ENCODE results near the gene GRM2. TPM values are rescaled to one million over a fixed set of nuclear protein-coding genes. Genes with fewer than 3 reads are reported as not detected.

The GRM2 gene
- total RNA-seq, 2 donors from 2014 or later = 0.14 to 0.24 TPM

DNA sequence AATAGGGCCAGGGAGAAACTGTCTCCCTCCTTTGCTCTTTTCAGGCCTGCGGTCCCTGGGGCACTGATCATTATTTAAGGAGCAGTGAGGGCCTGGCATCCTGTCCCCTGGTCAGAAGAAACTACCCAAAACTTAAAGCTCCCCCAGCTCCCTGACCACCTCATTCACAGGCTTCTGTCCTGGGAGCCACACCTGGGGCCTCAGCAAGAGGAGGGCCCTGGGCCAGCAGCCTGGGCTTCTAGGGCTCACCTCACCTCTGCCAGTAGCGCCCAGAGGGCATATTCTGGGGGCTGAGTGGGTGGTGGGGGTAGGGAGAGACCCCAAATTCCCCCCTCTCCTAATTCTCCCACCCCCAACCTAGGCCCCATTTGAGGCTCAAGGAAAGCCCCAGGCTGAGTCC is 4.7 kb upstream of the GRM2 start:
- peak; percentile 58 for DNase-seq (ENCODE audit: low spot score)
- intact Hi-C loops (cut with DNase I) = no loop called here

DNA sequence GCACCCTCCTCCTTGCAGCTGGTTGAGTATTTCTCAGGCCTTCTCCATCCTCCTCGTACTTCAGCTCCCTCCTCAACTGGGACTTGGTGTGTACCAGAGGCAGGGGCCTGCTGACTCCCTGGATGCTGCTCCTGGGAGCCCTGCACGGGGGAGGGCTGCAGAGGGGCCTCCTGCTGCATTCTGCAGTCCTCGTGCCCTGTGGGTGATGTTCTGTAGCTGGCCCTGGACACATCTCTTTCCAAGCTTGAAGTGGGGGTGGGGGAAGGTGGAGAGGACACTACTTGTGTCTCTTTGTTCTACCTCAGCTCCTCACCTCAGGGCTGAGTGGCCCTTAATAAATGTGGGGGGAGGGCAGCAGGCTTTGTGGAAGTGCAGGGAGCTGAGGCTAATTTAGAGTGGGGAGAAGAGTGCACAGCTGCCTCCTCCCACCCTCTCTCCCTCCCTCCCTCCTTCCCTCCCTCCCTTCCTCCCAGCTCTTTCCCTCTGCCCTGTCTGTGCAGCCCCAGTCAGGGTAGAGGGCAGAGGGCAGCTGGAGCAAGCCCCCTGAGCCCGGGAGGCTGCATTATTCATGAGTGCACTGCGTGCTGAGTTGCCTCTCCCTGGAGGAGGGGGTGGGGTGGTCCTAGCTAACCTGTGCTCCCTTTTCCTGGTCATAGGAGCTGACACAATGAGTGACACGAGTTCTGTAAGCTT is 3.7 kb upstream of the GRM2 start:
- intact Hi-C loops (cut with DNase I) = no loop called here
- DNase-seq (ENCODE audit: low spot score) = peak; percentile 57

DNA sequence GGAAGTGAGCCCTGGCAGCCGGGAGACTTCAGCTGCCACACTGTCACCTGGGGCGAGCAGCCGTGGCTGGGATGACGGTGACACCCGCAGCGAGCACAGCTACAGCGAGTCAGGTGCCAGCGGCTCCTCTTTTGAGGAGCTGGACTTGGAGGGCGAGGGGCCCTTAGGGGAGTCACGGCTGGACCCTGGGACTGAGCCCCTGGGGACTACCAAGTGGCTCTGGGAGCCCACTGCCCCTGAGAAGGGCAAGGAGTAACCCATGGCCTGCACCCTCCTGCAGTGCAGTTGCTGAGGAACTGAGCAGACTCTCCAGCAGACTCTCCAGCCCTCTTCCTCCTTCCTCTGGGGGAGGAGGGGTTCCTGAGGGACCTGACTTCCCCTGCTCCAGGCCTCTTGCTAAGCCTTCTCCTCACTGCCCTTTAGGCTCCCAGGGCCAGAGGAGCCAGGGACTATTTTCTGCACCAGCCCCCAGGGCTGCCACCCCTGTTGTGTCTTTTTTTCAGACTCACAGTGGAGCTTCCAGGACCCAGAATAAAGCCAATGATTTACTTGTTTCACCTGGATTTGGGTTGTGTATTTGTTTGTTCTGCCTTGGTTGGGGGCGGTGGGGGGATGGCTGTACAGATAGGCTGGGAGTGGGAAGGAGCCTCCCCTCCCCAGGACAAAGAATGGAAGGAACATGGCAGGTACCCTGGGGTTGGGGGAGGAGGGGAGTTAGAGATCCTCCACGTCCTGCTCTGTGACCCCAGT is 2.9 kb upstream of the GRM2 start:
- intact Hi-C loops (cut with DNase I) = no loop called here
- DNase-seq (ENCODE audit: low spot score) = peak; percentile 80

DNA sequence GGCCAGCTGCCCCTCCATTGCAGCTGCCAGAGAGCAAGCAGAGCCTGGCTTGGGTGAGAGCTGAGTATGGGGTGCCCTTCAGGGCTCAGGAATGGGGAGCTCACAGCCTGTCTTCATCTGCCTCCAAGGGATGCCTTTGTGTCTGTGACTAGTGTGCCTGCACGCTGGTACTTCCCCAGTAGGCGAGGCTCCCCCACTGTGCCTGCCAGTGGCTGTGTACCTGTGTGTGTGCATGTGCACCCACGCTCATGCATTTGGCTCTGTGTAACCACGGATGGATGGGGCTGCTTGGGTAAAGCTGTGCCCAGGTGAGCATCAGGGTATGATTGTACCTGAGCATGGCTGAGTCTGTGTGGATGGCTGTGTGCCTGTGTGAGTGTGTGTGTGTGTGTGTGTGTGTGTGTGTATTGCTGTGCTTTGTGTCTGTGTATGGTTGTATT is 2.3 kb upstream of the GRM2 start:
- peak; percentile 48 for DNase-seq (ENCODE audit: low spot score)
- intact Hi-C loops (cut with DNase I) = no loop called here

DNA sequence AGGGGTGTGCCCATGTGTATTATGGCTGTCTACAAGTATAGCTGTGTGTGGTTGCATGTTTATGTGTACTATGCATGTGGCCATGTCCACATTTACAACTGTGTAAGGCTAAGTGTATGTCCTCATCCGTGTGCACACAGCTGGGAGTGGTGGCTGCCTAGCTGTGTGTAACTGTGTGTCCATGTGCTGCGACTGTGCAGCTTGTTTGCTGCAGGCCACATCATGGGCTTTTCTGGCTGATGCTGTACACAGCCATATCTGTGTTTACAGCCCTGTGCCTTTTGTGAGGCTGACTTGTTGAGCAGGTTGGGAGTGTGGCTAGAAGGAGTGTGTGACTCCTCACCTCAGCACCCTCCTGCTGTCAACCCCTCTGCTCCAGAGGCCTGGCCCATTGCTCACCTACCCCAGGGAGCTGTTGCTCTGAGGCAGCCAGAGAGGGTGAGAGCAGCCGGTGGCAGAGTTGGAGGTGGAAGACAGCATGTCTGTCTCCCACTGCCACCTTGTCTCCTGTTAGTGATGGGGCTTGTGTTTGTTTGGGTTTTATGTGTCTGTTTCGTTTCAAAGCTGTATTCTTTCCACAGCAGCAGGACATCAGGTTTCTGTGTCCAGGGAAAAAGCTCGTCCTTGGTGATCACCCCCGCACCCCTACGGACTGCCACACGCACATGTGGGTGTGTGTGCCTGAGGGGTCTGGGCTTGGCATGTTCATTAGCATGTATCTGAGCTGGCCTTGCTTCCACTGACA is 1.4 kb upstream of the GRM2 start:
- DNase-seq (ENCODE audit: low spot score) = peak; percentile 53
- intact Hi-C loops (cut with DNase I) = no loop called here

DNA sequence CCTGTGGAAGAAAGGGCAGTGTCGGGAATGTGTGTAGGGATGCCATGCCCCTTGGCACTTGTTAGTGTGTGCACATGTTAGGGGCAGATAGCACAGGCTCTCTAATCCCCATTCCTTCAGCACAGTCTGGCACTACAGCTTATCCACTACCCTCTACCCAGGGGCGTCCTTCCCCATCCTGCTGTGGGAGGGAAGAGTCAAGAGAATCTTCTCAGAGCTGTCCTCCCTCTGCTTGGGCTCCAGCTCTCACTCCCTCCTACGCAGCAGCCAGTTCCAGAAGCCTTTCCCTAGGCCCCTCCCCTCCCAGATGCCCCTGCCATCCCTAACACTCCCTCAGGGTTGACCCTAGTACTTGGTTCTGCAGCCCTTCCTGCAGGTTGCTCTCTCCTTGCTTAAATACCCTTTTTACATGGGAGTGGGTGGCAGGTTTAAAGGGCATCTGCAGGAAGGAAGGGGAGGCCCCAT is 815 bp upstream of the GRM2 start:
- DNase-seq (ENCODE audit: low spot score) = peak; percentile 36
- intact Hi-C loops (cut with DNase I) = no loop called here

DNA sequence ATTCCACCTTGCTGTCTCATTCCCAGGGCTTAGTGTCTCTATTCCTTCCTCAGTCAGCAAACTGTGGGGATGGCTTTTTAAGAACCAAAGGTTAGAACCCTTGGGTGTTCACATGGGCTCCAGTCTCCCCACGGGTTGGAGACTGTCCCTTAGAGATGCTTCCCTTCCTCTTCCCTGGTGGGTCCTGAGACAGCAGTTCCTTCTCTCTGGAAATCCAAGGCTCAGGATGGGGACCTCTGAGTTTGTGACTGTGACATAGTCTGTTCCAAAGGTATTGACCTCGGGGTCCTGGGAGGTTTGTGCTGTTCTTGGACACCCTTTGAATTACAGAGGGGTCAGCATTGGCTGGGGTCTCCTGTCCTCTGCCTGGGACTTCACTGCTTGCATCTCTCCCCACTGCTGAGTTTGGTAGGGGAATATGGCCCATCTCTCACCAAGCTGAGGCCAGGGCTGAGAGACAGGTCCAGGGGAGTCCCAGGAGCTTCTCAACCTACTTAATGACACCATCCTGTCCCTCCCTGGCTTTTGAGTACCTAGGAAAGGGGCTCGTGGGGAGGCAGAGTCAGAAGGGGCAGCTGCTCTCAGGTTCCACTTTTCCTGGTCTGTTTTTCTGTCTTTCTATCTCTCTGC is 1.5 kb downstream of the GRM2 start:
- DNase-seq (ENCODE audit: low spot score) = peak; percentile 24
- intact Hi-C loops (cut with DNase I) = no loop called here

DNA sequence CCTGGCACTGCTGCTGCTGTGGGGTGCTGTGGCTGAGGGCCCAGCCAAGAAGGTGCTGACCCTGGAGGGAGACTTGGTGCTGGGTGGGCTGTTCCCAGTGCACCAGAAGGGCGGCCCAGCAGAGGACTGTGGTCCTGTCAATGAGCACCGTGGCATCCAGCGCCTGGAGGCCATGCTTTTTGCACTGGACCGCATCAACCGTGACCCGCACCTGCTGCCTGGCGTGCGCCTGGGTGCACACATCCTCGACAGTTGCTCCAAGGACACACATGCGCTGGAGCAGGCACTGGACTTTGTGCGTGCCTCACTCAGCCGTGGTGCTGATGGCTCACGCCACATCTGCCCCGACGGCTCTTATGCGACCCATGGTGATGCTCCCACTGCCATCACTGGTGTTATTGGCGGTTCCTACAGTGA is 2.1 kb downstream of the GRM2 start:
- peak; percentile 78 for DNase-seq (ENCODE audit: low spot score)
- intact Hi-C loops (cut with DNase I) = no loop called here

DNA sequence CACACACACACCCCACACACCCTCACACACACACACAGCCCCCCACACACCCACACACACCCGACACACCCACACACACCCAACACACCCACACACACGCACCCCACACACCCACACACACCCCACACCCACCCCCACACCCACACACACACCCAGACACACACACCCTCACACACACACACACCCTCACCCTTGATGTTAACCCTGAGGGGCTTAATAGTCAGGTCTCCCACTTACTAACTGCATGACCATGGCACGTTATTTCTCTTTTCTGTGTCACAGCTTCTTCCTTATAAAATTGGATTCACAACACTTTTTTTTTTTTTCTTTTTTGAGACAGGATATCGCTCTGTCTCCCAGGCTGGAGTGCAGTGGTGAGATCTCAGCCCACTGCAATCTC is 2.8 kb downstream of the GRM2 start:
- intact Hi-C loops (cut with DNase I) = no loop called here
- no peak for DNase-seq (ENCODE audit: low spot score)

DNA sequence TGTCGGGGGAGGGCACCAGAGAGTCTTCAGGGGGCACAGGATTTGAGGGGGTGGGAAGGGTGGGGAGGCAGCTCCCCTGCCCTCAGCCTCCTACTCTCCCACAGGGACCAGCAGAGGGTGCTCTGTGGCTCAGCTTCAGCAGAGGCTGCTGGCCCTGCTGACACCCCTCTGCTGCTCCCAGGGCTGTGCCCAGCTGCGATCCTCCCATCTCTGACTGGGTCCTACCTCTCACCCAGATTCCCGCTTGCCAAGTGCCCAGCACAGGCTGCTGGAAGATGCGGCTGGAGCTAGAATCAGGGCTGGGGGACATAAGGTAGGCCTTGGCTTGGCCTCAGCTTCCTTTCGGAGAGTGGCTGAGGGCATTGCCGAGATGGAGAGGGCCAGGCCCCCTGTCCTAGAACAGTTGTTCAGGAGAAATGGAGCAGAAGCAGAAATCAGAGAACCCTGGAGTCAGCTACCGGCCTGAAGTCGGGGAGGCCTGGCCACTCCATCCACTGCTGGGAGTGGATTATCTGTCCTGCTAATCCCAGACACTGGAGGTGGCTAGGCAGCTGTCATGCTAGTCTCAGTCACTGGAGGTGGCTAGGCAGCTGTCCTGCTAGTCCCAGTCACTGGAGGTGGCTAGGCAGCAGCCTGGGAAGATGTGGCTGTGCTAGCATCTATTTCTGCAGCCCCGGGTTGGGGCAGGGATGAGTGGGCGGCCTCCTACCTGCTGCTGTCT is 3.9 kb downstream of the GRM2 start:
- intact Hi-C loops (cut with DNase I) = no loop called here
- peak; percentile 55 for DNase-seq (ENCODE audit: low spot score)

DNA sequence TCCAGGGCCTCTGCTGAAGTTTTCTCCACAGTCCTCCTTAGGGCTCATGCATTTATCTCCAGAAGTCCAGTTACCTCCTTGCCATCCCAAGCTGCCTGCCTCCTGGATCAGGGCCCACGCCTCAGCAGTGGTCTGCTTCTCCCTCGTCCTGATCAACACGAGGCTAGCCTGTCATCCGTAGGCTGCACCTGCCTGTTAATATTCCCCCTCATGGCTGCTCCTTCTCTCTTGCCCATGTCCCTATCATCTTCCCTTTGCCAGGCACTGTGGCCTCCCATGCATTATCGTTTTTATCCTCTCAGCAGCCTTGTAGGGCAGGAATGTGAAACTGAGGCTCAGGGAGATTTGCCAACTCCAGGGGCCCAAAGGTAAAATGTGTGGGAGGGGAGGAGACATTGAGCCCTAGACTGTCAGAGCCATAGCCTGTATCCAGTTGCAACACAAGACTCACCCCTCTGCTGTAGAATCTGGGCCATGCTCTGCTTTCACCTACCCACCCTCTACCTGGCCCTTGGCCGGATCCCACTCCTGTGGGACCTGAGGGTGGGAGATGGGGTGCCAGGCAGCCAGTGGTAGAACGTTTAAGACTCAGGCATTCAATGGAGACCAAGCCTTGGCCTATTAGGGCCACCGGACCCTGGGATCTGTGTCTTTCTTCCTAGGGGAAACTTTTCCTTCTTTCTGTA is 4.6 kb downstream of the GRM2 start:
- intact Hi-C loops (cut with DNase I) = no loop called here
- DNase-seq (ENCODE audit: low spot score) = peak; percentile 60

DNA sequence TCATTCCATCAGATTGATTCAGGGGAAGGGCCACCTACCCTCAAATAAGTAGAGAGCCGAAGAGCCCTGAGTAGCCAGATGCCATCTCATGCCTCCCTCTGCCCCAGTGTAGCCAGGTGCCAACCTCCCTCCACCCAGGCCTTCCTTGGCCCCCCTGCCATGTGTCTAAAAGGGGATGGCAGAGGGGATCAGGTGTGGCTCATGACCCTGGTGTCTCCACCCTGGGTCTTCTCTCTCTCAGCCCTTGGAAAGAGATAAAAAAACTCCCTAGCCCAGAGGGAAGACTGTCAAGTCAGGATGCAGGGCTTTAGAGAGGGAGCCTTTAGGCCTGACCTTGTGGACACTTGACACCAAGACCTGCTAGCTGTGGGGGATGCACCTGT is 5.2 kb downstream of the GRM2 start:
- intact Hi-C loops (cut with DNase I) = no loop called here
- DNase-seq (ENCODE audit: low spot score) = no peak

DNA sequence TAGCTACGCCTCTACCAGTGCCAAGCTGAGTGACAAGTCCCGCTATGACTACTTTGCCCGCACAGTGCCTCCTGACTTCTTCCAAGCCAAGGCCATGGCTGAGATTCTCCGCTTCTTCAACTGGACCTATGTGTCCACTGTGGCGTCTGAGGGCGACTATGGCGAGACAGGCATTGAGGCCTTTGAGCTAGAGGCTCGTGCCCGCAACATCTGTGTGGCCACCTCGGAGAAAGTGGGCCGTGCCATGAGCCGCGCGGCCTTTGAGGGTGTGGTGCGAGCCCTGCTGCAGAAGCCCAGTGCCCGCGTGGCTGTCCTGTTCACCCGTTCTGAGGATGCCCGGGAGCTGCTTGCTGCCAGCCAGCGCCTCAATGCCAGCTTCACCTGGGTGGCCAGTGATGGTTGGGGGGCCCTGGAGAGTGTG is 5.7 kb downstream of the GRM2 start:
- intact Hi-C loops (cut with DNase I) = no loop called here
- peak; percentile 73 for DNase-seq (ENCODE audit: low spot score)

DNA sequence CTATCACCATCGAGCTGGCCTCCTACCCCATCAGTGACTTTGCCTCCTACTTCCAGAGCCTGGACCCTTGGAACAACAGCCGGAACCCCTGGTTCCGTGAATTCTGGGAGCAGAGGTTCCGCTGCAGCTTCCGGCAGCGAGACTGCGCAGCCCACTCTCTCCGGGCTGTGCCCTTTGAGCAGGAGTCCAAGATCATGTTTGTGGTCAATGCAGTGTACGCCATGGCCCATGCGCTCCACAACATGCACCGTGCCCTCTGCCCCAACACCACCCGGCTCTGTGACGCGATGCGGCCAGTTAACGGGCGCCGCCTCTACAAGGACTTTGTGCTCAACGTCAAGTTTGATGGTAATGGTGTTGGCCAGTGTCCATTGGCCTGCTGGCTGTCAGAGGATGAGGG is 6.1 kb downstream of the GRM2 start:
- intact Hi-C loops (cut with DNase I) = no loop called here
- DNase-seq (ENCODE audit: low spot score) = no peak

DNA sequence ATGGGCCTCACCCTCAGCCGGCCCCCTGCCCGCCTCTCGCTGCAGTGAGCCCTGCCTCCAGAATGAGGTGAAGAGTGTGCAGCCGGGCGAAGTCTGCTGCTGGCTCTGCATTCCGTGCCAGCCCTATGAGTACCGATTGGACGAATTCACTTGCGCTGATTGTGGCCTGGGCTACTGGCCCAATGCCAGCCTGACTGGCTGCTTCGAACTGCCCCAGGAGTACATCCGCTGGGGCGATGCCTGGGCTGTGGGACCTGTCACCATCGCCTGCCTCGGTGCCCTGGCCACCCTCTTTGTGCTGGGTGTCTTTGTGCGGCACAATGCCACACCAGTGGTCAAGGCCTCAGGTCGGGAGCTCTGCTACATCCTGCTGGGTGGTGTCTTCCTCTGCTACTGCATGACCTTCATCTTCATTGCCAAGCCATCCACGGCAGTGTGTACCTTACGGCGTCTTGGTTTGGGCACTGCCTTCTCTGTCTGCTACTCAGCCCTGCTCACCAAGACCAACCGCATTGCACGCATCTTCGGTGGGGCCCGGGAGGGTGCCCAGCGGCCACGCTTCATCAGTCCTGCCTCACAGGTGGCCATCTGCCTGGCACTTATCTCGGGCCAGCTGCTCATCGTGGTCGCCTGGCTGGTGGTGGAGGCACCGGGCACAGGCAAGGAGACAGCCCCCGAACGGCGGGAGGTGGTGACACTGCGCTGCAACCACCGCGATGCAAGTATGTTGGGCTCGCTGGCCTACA is 8.5 kb downstream of the GRM2 start:
- DNase-seq (ENCODE audit: low spot score) = no peak
- intact Hi-C loops (cut with DNase I) = no loop called here

DNA sequence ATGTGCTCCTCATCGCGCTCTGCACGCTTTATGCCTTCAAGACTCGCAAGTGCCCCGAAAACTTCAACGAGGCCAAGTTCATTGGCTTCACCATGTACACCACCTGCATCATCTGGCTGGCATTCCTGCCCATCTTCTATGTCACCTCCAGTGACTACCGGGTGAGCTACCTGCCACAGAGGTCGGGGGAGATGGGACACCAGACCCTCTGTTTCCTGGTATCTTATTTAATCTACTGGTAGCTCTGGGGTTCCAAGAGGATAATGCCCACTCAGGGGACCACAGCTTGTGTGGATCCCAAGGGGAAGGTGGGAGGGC is 9.1 kb downstream of the GRM2 start:
- intact Hi-C loops (cut with DNase I) = no loop called here
- no peak for DNase-seq (ENCODE audit: low spot score)

DNA sequence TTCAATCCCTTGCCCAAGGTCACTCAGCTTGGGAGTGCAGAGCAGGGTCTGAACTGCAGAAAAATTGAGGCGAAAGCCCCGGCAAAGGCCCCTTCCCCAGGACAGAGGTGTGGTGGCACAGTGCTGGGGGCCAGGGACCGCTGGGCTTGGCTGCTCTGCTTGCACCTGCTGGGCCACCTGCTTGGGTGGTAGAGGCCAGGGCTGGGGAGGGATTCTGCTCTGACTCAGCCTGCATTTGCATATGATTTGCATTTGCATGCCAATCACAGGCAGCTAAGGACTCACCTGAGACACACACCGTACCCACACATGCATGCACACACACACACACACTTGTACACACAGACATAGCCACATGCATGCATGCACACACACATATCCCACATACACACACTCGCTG is 9.9 kb downstream of the GRM2 start:
- no peak for DNase-seq (ENCODE audit: low spot score)
- intact Hi-C loops (cut with DNase I) = no loop called here

DNA sequence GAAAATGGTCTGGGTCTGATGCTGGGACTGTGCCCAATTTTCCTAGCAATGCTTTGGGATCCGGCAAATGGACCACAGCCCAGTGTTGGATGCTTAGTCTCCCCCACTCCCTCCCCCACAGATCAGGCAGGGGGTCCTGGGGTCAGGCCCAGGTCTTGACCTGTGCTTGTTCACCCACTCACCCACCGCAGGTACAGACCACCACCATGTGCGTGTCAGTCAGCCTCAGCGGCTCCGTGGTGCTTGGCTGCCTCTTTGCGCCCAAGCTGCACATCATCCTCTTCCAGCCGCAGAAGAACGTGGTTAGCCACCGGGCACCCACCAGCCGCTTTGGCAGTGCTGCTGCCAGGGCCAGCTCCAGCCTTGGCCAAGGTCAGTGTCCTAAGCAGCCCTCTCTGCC is 10.6 kb downstream of the GRM2 start:
- intact Hi-C loops (cut with DNase I) = no loop called here
- DNase-seq (ENCODE audit: low spot score) = no peak

All from posterior vena cava (tissue), 2 donors.